Measurements from ENCODE around the gene PASK. TPM values are rescaled to one million over a fixed set of nuclear protein-coding genes. Genes with fewer than 3 reads are reported as not detected.

Gene PASK
- total RNA-seq, 1 experiment from 2014 or later = 21.1 TPM

DNA sequence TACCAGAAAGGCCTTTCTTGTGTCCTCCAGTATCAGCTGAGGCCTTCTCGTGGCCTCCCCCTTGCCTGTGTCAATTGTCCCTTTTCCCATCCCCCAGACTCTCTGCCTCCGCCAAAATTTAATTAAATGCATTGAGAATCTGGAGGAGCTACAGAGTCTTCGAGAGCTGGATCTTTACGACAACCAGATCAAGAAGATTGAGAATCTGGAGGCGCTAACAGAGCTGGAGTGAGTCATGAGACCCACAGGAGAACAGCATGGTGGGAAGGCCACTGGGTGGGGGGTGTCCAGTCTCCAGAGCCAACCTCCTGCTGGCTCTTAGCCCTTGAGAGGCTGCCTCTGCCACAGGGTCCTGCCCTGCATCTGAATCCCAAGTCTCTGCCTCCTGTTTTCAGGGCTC lies 9.8 kb upstream of the PASK start:
- BruUV-seq (replicated peaks) = no TSS peak

DNA sequence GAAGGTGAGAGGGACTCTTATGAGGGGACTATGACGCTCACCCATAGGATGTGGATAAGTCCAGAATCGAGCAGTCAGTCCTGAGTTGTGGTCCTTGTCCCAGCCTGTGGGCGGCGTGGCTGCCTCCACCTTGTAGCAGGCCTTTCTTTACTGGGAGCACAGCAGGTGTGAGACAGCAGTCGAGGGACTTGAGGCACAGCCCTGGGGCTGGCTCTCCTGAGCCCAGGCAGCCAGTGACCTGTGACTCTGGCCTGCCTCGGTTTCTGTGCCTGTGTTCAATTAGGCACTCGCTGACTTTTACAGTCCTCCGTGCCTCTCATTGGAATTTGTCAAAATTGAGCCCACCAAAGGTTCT lies 9.3 kb upstream of the PASK start:
- Histone ChIP-seq H3K9me3 (no peaks in the 10 kb centered on the region), H3K4me1 (no peaks in the 10 kb centered on the region), H3K27me3 (replicated peaks; ENCODE audit: control insufficient read depth, insufficient read depth, low read length) (no peaks in the 10 kb centered on the region), H3K36me3 (ENCODE audit: control insufficient read depth, insufficient read depth, low read length) (no peaks in the 10 kb centered on the region), H3K4me3 (ENCODE audit: low read depth, low read length) (no peak overlapping the region)
- Mint-ChIP-seq H3K9me3 (ENCODE audit: unreplicated experiment) (no peaks in the 10 kb centered on the region), H3K36me3 (ENCODE audit: insufficient read depth, unreplicated experiment) (no peaks in the 10 kb centered on the region), H3K27me3 (ENCODE audit: insufficient read depth, unreplicated experiment) (no peaks in the 10 kb centered on the region), H3K4me3 (ENCODE audit: unreplicated experiment) (no peak overlapping the region), H3K4me1 (ENCODE audit: low read depth, unreplicated experiment) (no peaks in the 10 kb centered on the region), H3K27ac (ENCODE audit: unreplicated experiment) (no peak overlapping the region)
- CTCF ChIA-PET = no interaction called here
- intact Hi-C loops (cut with micrococcal nuclease; ENCODE audit: unreplicated experiment) = no loop called here
- TF ChIP-seq, protein P1, sequence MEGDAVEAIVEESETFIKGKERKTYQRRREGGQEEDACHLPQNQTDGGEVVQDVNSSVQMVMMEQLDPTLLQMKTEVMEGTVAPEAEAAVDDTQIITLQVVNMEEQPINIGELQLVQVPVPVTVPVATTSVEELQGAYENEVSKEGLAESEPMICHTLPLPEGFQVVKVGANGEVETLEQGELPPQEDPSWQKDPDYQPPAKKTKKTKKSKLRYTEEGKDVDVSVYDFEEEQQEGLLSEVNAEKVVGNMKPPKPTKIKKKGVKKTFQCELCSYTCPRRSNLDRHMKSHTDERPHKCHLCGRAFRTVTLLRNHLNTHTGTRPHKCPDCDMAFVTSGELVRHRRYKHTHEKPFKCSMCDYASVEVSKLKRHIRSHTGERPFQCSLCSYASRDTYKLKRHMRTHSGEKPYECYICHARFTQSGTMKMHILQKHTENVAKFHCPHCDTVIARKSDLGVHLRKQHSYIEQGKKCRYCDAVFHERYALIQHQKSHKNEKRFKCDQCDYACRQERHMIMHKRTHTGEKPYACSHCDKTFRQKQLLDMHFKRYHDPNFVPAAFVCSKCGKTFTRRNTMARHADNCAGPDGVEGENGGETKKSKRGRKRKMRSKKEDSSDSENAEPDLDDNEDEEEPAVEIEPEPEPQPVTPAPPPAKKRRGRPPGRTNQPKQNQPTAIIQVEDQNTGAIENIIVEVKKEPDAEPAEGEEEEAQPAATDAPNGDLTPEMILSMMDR (IDR thresholded peaks at IDR 0.05; ENCODE audit: insufficient read depth in 1 of 2, low read depth in 1 of 2, low read length in 1 of 2, severe bottlenecking in 1 of 2, unreplicated experiment in 1 of 2) = no peak
- POLR2A ChIA-PET = no interaction called here
- BruUV-seq (replicated peaks) = no TSS peak
- DNase-seq = no peak

More for the DNA sequence above, 9.8 kb upstream of the PASK start:
- Histone ChIP-seq H3K4me3 (ENCODE audit: low read depth, low read length) (no peak overlapping the region), H3K9me3 (no peaks in the 10 kb centered on the region), H3K4me1 (no peaks in the 10 kb centered on the region), H3K27me3 (replicated peaks; ENCODE audit: control insufficient read depth, insufficient read depth, low read length) (no peaks in the 10 kb centered on the region), H3K36me3 (ENCODE audit: control insufficient read depth, insufficient read depth, low read length) (no peaks in the 10 kb centered on the region)
- H3K27me3 Mint-ChIP-seq (ENCODE audit: insufficient read depth, unreplicated experiment) = no peaks in the 10 kb centered on the region
- TF ChIP-seq, protein P1 (IDR thresholded peaks at IDR 0.05; ENCODE audit: insufficient read depth in 1 of 2, low read depth in 1 of 2, low read length in 1 of 2, severe bottlenecking in 1 of 2, unreplicated experiment in 1 of 2) = no peak
- H3K4me1 Mint-ChIP-seq (ENCODE audit: low read depth, unreplicated experiment) = no peaks in the 10 kb centered on the region
- no peaks in the 10 kb centered on the region for H3K9me3 Mint-ChIP-seq (ENCODE audit: unreplicated experiment)
- H3K4me3 Mint-ChIP-seq (ENCODE audit: unreplicated experiment) = no peak overlapping the region
- no peaks in the 10 kb centered on the region for H3K36me3 Mint-ChIP-seq (ENCODE audit: insufficient read depth, unreplicated experiment)
- ChIA-PET POLR2A (no interaction called here), CTCF (no interaction called here)
- intact Hi-C loops (cut with micrococcal nuclease; ENCODE audit: unreplicated experiment) = no loop called here
- H3K27ac Mint-ChIP-seq (ENCODE audit: unreplicated experiment) = no peak overlapping the region
- no peak for DNase-seq

DNA sequence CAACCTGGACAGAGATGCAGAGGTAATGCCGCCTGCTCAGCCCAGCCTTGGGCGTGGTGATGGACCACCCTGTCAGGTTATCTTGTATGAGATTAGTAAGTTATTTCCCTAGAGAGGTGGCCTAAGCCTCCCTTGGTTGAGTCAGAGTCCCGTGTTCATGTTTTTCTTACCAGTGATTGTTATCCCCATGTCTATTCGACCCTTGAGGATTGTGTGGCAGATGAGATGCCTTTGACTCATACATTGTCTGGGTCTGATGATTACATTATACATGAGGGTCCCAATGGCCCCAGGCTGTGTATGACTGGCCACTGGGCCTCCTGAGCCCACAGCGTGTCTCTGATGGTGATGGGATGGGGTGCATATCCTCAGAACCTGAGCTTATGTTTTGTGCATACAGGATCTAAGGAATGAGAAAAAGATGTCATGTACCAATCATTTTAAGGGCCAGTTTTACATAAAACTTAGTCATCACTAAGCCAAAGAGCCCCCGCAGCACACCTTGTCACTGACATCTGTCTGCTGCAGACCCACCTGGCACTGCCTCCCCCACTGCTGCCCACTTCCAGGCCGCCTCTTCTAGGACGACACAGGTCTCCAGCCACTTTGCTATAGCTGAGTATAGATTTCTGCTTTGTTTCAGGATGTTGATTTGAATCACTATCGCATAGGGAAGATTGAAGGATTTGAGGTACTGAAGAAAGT lies 8.7 kb upstream of the PASK start:
- TF ChIP-seq, protein P1 (IDR thresholded peaks at IDR 0.05; ENCODE audit: insufficient read depth in 1 of 2, low read depth in 1 of 2, low read length in 1 of 2, severe bottlenecking in 1 of 2, unreplicated experiment in 1 of 2) = no peak
- no TSS peak for BruUV-seq (replicated peaks)

More for the DNA sequence above, 8.7 kb upstream of the PASK start:
- H3K27ac Mint-ChIP-seq (ENCODE audit: unreplicated experiment) = no peak overlapping the region
- ChIA-PET POLR2A (no interaction called here), CTCF (no interaction called here)
- H3K36me3 Mint-ChIP-seq (ENCODE audit: insufficient read depth, unreplicated experiment) = no peaks in the 10 kb centered on the region
- intact Hi-C loops (cut with micrococcal nuclease; ENCODE audit: unreplicated experiment) = no loop called here
- H3K4me1 Mint-ChIP-seq (ENCODE audit: low read depth, unreplicated experiment) = no peaks in the 10 kb centered on the region
- Histone ChIP-seq H3K4me1 (no peaks in the 10 kb centered on the region), H3K4me3 (ENCODE audit: low read depth, low read length) (no peak overlapping the region), H3K9me3 (no peaks in the 10 kb centered on the region), H3K36me3 (ENCODE audit: control insufficient read depth, insufficient read depth, low read length) (no peaks in the 10 kb centered on the region), H3K27me3 (replicated peaks; ENCODE audit: control insufficient read depth, insufficient read depth, low read length) (no peaks in the 10 kb centered on the region)
- no peaks in the 10 kb centered on the region for H3K27me3 Mint-ChIP-seq (ENCODE audit: insufficient read depth, unreplicated experiment)
- H3K9me3 Mint-ChIP-seq (ENCODE audit: unreplicated experiment) = no peaks in the 10 kb centered on the region
- H3K4me3 Mint-ChIP-seq (ENCODE audit: unreplicated experiment) = no peak overlapping the region
- no peak for DNase-seq

Data from Caco-2 (cell line).